PC-3 (cell line): ENCODE measurements around the gene SLC47A1. TPM values are rescaled to one million over a fixed set of nuclear protein-coding genes. Genes with fewer than 3 reads are reported as not detected.

Source experiments
- ATAC-seq: fragments of 200-7000 bp; cut with Tn5 transposase; 2 replicates; pipeline ENCODE4 v1.9.1; 2020; ENCODE audit warnings: mild to moderate bottlenecking, moderate library complexity
- BruUV-seq: library from RNA; stranded (reverse); fragments of 400-500 nt; replicated peaks from 2 replicates; lab custom pipeline; 2021; lab: Mats Ljungman, UMichigan
- CTCF ChIA-PET: fragments of 300-600 bp; sonication (Branson Sonifier 250); formaldehyde crosslinking; loops from one replicate; lab custom pipeline; 2022; ENCODE audit warnings: antibody characterized with exemption; lab: Charles Lee
- POLR2A ChIA-PET: fragments of 300-600 bp; sonication (Branson Sonifier 250); formaldehyde crosslinking; loops from one replicate; lab custom pipeline; 2022; ENCODE audit warnings: antibody characterized with exemption; ENCODE audit not compliant: unreplicated experiment; lab: Charles Lee
- DNase-seq: peaks from one replicate; pipeline ENCODE4 v3.0.0-alpha.2; 2015
- H2AFZ ChIP-seq: fragments of 300-600 bp; sonication (generic); 2 replicates; pipeline ENCODE4 v1.6.0; 2016; ENCODE audit warnings: antibody characterized with exemption, low read length
- H3F3A ChIP-seq: fragments of 300-600 bp; sonication (generic); one replicate; pipeline ENCODE4 v1.6.0; 2017; ENCODE audit warnings: antibody characterized with exemption, low read length, control low read depth, mild to moderate bottlenecking; ENCODE audit not compliant: unreplicated experiment
- H3K27ac ChIP-seq: fragments of 300-600 bp; sonication (generic); 2 replicates; pipeline ENCODE4 v1.5.1; 2016; ENCODE audit warnings: mild to moderate bottlenecking, low read length
- H3K27me3 ChIP-seq: fragments of 300-600 bp; sonication (generic); 2 replicates; pipeline ENCODE4 v1.6.1; 2016; ENCODE audit warnings: low read length, mixed read lengths
- H3K36me3 ChIP-seq: fragments of 300-600 bp; sonication (generic); 2 replicates; pipeline ENCODE4 v1.6.1; 2016; ENCODE audit warnings: low read depth, mixed run types, low read length, mixed read lengths
- H3K4me1 ChIP-seq: fragments of 300-600 bp; sonication (generic); 2 replicates; pipeline ENCODE4 v1.5.1; 2016; ENCODE audit warnings: low read length; ENCODE audit not compliant: insufficient read depth
- H3K4me2 ChIP-seq: fragments of 300-600 bp; sonication (generic); 2 replicates; pipeline ENCODE4 v1.6.0; 2016; ENCODE audit warnings: low read length
- H3K4me3 ChIP-seq: fragments of 300-600 bp; sonication (generic); 2 replicates; pipeline ENCODE4 v1.5.1; 2016; ENCODE audit warnings: mild to moderate bottlenecking, low read length, mixed read lengths
- H3K79me2 ChIP-seq: fragments of 300-600 bp; sonication (generic); 2 replicates; pipeline ENCODE4 v1.6.1; 2017; ENCODE audit warnings: low read length, mixed read lengths
- H3K9ac ChIP-seq: fragments of 300-600 bp; sonication (generic); 2 replicates; pipeline ENCODE4 v1.6.0; 2016; ENCODE audit warnings: mild to moderate bottlenecking, low read length
- H3K9me2 ChIP-seq: fragments of 300-600 bp; sonication (generic); replicated peaks from 2 replicates; pipeline ENCODE4 v1.6.1; 2016; ENCODE audit warnings: mixed run types, low read length, mixed read lengths
- H3K9me3 ChIP-seq: fragments of 300-600 bp; sonication (generic); 2 replicates; pipeline ENCODE4 v1.6.1; 2016; ENCODE audit warnings: low read length, mixed read lengths
- H4K20me1 ChIP-seq: fragments of 300-600 bp; sonication (generic); 2 replicates; pipeline ENCODE4 v1.6.1; 2016; ENCODE audit warnings: low read length, mixed read lengths
- EZH2 ChIP-seq: fragments of 300-600 bp; sonication (generic); IDR thresholded peaks from one replicate; pipeline ENCODE4 v1.6.1; 2017; ENCODE audit warnings: antibody characterized with exemption, mild to moderate bottlenecking, low read length; ENCODE audit not compliant: unreplicated experiment
- EZH2phosphoT487 ChIP-seq: fragments of 300-600 bp; sonication (generic); IDR thresholded peaks from 2 replicates; pipeline ENCODE4 v1.6.1; 2018; ENCODE audit warnings: mild to moderate bottlenecking, antibody characterized with exemption, low read length, borderline replicate concordance
- intact Hi-C: fragments of 100-400 bp; cut with micrococcal nuclease; formaldehyde crosslinking; loops from 2 replicates; pipeline ENCODE4 v1.9.0; 2023
- total RNA-seq: library from RNA; depleted of rRNA; stranded (reverse); fragments of >200 nt; gene quantifications from 2 replicates; pipeline ENCODE4 v1.2.3, GENCODE V29; 2014; rRNA removed
- TF ChIP-seq, protein P1 (sequence below): fragments of 300-600 bp; sonication (generic); conservative IDR thresholded peaks from 2 replicates; pipeline ENCODE4 v1.5.1; 2017; ENCODE audit warnings: antibody characterized with exemption, low read depth, mild to moderate bottlenecking, low read length

Gene SLC47A1
- total RNA-seq, 1 experiment from 2014 or later, result 0.15 TPM

DNA sequence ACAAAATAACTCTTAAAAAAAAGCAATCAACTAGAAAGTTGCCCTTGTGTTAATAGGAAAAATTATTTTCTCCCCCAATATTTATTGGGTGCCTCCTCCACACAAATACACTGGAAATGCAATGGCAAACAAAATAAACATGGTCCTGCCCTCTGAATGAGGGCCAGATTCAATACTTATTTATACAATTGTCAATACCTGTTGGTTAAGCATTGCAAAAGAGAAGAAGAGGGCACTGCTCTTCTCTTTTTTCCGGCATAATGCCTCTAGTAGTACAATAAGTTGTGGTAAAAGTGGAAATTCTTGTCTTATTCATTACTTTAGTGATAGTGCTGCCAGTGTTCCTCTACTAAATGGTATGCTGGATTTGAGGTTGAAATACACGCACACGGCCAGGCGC lies 92.4 kb downstream of the SLC47A1 start:
- H3K9me3 ChIP-seq, result no peaks in the 10 kb centered on the region

More for the DNA sequence above, 92.4 kb downstream of the SLC47A1 start:
- H3F3A ChIP-seq, result no peaks in the 10 kb centered on the region
- no peak for ATAC-seq
- ChIA-PET POLR2A (no interaction called here), CTCF (no interaction called here)
- no peak overlapping the region for H3K4me2 ChIP-seq
- intact Hi-C loops, result no loop called here
- H3K4me1 ChIP-seq, result peaks cover 19% of the 10 kb centered on the region
- no peaks in the 10 kb centered on the region for H4K20me1 ChIP-seq
- no peak overlapping the region for H3K9ac ChIP-seq
- H3K9me2 ChIP-seq, result no peaks in the 10 kb centered on the region
- BruUV-seq, result no TSS peak
- DNase-seq, result no peak
- no peak for TF ChIP-seq EZH2phosphoT487
- TF ChIP-seq EZH2, result no peak
- TF ChIP-seq, protein P1, sequence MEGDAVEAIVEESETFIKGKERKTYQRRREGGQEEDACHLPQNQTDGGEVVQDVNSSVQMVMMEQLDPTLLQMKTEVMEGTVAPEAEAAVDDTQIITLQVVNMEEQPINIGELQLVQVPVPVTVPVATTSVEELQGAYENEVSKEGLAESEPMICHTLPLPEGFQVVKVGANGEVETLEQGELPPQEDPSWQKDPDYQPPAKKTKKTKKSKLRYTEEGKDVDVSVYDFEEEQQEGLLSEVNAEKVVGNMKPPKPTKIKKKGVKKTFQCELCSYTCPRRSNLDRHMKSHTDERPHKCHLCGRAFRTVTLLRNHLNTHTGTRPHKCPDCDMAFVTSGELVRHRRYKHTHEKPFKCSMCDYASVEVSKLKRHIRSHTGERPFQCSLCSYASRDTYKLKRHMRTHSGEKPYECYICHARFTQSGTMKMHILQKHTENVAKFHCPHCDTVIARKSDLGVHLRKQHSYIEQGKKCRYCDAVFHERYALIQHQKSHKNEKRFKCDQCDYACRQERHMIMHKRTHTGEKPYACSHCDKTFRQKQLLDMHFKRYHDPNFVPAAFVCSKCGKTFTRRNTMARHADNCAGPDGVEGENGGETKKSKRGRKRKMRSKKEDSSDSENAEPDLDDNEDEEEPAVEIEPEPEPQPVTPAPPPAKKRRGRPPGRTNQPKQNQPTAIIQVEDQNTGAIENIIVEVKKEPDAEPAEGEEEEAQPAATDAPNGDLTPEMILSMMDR, result no peak
- no peak overlapping the region for H3K27ac ChIP-seq
- H3K4me3 ChIP-seq, result no peak overlapping the region
- H2AFZ ChIP-seq, result no peak overlapping the region
- H3K36me3 ChIP-seq, result no peaks in the 10 kb centered on the region
- no peaks in the 10 kb centered on the region for H3K27me3 ChIP-seq
- H3K79me2 ChIP-seq, result no peaks in the 10 kb centered on the region

Other genes starting within 250 kb of the SLC47A1 start
- gene B9D1, start 171.1 kb upstream of the SLC47A1 start, total RNA-seq, result 42.8 and 48.0 TPM in 2 replicates
- 9.8 and 18.5 TPM in 2 replicates for gene MAPK7, start 155.4 kb upstream of the SLC47A1 start, total RNA-seq
- not detected in 2 replicates for gene MFAP4, start 146.7 kb upstream of the SLC47A1 start, total RNA-seq
- gene RNF112, start 122.6 kb upstream of the SLC47A1 start, total RNA-seq, result 0.18 and 1.0 TPM in 2 replicates
- gene ALDH3A2, start 114.9 kb downstream of the SLC47A1 start, total RNA-seq, result 125 and 143 TPM in 2 replicates
- gene SLC47A2, start 182.7 kb downstream of the SLC47A1 start, total RNA-seq, result 0.17 TPM in 1 of 2 replicates, not detected in the other
- 27.9 and 30.1 TPM in 2 replicates for gene ALDH3A1, start 214.4 kb downstream of the SLC47A1 start, total RNA-seq